ENCODE data around the gene TMEM200A.
A peak's percentile ranks its signal among the peaks of the same experiment; 100 is the strongest.
"Not testable (repeated sequence)": the region's sequence is repeated elsewhere in the genome, so short reads cannot be mapped to it uniquely, and the experiment has no call there.

Gene TMEM200A

DNA sequence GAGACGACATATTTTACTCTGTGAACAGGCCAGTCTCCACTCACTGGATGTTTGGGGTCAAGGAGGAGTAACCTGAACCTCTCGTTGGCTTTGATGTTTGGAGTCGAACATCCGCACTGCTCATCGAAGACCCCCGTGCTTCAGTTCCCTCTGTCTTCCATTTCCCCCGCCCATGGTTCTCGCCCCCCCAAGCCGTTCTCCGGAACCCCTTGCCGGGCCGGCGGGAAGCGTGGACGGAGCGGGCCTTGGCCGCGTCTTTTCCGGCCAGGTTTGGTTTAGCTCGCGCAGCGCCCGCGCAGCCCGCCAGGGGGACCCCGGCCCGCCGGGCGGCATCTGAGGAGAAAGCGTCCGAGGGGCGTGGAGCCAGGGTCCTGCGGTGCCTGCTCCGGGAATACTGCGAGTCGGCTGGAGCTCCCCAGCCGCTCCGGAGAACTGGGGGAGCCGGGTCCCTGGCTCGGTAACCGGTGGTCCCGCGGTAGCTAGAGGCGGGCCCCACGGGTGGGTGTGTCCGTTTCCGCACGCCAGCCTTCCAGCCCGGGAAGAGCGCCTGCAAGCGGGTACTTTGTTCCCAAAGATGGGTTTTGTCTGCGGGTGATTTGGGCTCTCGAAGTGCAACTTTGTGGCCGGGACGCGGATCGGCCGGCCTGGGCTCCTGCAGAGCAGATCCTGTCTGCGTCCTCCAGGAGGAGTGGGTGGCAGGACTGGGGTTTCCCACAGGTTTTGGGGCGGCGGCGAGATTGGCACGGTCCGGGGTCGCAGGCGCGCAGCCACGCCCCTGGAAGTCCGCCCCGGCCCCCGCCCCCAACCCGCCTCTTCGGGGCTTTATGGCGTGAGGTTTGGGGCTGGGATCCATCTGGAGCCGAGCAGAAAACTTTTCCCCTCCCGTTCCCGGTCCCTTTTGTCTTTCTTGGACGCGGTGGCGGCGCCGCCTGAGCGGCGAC lies at the start of gene TMEM200A:
TSS of gene TMEM200A (plus strand) at position 852 of the 941 bp plus-strand sequence. CDS start 74,406 bp downstream, outside the sequence.
- DNase-seq (ENCODE audit: low read depth): no peak

DNA sequence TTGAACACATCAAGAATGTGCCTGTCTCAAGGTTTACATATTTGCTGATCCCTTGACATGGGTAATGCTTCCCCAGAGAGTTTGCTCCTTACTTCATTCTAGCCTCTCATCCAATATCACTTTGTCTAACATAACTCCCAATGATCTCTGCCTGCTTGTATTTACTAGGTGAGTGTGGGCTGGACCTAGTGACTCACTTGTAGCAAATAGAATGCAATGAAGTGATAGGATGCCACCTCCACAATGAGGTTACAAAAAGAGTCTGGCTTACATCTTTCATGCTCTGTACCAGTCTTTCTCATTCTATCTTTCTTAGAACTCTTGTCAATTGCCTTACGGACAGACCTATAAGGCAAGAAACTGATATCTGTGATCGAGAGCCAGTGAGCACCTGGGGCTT lies 44.9 kb upstream of the TMEM200A start:
- DNase-seq (ENCODE audit: low read depth): no peak

DNA sequence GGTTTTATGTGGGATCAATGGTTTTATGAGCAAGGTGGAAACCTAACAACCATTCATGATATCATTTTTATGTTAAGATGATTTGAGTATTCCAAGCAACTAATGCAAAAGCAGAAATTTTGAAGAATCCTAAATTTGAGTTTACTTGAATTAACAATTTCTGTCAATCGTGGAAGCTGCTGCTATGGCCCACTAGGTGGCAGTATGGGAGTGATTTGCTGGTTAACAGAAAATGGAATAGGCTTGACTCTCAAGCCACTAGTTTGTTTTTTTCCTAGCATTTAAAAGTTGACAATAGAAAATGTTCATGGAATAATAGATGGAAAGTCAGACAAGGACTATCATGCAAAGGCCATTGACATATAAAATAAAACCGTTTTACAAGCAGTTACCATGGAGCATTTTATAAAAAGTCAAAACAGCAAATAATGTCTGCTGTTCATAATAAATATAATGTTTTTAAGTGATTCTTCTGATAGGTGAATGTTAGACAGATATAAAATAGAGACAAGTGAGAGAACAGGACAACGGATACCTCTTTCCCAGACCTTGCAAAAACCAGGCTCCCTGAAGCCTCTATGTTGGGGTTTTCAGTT lies 43.0 kb upstream of the TMEM200A start:
- peak; percentile 40 for DNase-seq (ENCODE audit: low read depth)

DNA sequence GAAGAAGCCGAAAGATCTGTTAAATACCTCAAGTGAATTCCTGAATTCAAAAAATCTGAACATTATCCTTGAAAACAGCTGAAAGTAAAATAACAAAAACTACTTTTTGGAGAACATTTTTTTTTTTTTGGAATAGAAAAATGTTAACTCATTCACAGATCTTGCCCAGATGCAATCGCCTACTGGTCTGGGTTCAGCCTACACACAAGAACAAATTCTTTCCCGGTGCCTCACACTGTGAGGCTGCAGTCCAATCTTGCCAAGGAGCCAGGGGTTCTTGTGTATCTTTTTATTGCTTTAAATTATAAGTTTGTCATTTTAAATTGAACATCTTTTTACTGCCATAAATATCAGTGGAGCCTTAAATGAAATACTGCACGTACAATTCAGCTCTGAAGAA lies 41.2 kb upstream of the TMEM200A start:
- DNase-seq (ENCODE audit: low read depth): no peak

GRCh38 chr6:130326496-130326895 lies 39.3 kb upstream of the TMEM200A start:
- no peak for DNase-seq (ENCODE audit: low read depth)

DNA sequence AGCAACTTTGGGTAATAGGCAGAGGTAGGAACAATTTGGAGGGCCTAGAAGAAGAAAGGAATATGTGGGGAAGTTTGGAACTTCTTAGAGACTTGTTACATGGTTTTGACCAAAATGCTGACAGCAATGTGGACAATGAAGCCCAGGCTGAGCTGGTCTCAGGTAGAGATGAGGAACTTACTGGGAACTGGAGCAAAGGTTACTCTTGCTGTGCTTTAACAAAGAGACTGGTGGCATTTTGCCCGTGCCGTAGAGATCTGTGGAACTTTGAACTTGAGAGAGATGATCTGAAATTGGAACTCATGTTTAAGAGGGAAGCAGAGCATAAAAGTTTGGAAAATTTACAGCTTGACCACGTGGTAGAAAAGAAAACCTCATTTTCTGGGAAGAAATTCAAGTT lies 28.3 kb upstream of the TMEM200A start:
- no peak for DNase-seq (ENCODE audit: low read depth)

DNA sequence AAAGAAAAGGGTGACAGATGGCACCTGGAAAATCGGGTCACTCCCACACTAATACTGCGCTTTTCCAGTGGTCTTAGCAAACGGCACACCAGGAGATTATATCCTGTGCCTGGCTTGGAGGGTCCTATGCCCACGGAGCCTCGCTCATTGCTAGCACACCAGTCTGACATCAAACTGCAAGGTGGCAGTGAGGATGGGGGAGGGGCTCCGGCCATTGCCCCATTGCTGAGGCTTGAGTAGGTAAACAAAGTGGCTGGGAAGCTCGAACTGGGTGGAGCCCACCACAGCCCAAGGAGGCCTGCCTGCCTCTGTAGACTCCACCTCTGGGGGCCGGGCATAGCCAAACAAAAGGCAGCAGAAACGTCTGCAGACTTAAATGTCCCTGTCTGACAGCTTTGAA lies 19.5 kb upstream of the TMEM200A start:
- not testable (repeated sequence) for DNase-seq (ENCODE audit: low read depth)

GRCh38 chr6:130354322-130354721 lies 11.5 kb upstream of the TMEM200A start:
- DNase-seq (ENCODE audit: low read depth): no peak

DNA sequence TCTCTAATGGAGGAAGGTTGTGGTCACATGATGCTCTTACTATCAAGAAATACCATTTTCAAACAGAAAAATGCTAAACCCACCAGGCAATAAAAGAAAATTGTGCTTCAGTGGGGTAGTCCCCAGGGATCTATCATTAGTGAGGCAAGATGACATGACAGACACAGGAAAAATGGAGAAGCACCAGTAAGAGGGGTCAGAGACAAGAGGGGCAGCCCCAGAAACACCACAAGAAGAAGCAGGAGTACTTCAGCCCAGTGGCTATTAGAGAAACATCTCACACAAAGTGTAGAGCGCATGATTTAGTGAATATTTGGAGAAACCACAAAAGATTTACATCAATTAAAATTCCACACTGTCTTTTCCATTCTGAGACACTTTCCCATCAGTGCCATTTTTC lies 10.2 kb upstream of the TMEM200A start:
- DNase-seq (ENCODE audit: low read depth): no peak

DNA sequence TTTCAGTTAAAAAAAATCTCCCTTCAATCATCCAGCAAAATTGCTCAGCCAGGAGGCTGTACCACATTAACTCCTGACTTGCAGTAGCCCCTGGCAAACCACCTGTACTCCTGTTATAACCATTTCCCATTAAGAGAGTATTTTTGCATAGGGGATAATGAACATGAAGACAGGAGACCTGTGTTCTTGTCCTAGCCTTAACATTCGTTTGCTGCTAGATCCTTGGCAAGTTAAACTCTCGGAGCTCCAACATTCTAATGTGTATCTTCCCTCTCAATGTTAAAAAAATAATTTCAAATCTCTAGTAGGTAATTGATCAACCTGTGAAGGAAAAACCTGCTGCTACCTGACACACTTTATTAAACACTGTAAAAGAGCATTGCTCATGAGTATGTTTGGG lies 8.4 kb upstream of the TMEM200A start:
- DNase-seq (ENCODE audit: low read depth): no peak

GRCh38 chr6:130359736-130360135 lies 6.1 kb upstream of the TMEM200A start:
- DNase-seq (ENCODE audit: low read depth): no peak

GRCh38 chr6:130362128-130362527 lies 3.7 kb upstream of the TMEM200A start:
- DNase-seq (ENCODE audit: low read depth): no peak

GRCh38 chr6:130364224-130364780 lies 1.5 kb upstream of the TMEM200A start:
- no peak for DNase-seq (ENCODE audit: low read depth)

DNA sequence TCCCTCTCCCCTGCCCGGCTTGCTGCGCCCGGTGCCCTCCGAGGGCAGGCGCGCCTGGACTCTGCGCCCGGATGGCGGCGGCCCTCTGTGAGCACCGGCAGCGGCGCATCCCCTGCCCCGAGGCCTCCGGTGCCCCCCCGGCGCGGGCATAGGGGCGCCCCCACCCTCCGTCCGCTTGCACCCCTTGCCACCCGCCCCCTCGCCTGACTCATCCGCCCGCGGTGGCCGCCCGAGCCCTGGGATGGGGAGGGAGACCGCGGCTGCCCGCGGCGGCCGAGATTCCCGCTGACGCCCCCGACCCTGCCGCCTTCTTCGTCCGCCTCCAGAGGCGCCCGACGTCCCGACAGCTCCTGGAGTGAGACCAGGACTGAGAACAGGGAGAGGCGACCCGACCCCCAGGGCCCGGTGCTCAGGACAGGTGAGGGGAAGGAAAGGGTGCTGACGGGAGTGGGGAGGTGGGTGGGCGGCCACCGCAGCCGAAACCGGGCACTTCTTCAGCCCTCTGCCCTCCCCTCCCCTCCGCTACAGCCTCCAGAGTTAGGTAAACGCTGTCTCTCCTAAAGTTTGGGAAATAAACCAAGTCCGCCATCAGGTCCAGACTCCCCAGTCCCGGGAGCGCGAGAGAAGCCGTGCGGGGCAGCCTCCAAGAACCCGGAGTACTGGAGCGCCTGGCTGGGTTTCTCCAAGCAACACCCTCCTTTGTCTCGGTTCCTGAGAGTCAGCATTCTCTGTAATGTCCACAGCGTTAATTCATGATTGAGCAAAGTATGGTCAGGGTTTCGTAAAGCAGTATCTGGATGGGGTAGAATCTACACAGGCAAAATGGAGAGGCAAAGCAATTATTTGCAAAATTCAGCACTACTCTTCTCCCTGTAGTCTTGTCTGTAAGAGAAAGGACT lies 539 bp downstream of the TMEM200A start:
- no peak for DNase-seq (ENCODE audit: low read depth)

DNA sequence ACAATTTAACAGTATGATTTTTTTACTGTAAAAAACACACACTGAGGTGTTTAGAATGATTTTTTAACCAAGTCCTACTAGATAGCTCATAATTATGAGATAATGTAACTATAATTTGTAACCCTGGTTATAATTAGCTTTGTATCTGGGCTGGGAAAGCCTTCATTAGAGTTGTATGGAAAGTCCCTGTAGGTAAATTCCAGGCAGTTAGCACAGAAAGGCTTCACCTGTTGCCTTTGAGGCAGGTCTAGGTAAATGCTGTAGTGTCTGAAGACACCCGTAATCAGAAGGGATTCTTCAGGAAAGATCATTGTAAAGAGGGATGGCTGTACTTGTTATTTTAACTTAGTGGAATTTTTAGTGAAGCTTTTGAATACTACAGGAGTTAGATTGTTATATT lies 1.9 kb downstream of the TMEM200A start:
- DNase-seq (ENCODE audit: low read depth): no peak

DNA sequence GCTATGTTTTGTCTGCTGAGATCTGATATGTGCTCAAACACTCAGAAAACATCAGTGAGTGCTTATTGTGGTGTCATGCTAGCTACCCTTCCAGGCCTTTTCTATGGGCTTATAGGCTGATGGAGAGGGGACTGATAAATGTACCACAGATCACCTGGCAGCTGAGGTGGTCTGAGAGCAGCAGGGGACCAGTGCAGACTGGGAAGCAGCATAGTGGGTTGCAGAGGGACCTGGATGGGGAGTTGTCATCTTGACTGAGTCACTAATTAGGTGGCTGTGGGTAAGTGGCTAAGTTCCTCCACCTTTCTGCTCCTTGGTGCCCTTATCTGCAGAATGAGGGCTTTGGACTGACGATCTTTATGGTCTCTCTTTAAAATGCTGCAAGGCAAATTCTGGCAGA lies 2.8 kb downstream of the TMEM200A start:
- DNase-seq (ENCODE audit: low read depth): no peak

DNA sequence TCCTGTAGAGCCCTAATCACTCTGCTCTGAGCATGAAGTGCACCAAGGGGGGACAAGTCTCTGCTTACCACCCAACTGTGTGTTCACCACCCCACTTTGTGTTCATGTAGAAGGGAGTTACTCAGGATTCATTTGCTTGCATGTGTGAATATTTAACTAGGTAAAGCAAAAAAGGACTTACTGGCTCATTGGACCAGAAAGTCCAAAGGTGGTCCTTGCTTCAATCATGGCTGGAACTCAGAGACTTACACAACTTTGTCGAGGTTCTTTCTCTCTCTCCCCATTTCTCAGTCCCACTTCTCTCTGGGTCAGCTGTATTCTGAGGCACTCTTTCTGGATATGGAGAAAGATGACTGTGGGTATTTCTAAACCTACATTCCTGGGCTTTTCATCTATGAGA lies 4.0 kb downstream of the TMEM200A start:
- DNase-seq (ENCODE audit: low read depth): no peak

- no peak for DNase-seq (ENCODE audit: low read depth)
Measured at GRCh38 chr6:130371921-130372420, 6.2 kb downstream of the TMEM200A start.

DNA sequence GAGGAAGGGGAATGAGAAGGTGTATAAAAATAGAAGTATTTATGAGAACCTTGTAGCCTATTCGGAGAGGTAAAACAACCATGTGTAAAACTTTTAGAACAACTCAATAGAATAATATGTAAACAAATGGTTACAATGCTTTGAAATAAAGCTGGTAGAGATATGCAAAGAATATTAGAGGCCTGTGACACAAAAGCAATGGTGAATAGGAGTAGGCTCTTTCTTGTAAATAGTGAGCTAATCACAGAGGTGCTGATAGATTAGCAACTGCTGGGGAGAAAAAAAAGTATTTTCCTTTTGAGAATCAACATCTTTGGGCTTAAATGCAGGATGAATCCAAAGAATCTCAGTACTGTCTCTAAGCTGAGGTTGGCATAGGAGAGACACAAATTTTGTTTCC lies 7.0 kb downstream of the TMEM200A start:
- DNase-seq (ENCODE audit: low read depth): no peak

DNA sequence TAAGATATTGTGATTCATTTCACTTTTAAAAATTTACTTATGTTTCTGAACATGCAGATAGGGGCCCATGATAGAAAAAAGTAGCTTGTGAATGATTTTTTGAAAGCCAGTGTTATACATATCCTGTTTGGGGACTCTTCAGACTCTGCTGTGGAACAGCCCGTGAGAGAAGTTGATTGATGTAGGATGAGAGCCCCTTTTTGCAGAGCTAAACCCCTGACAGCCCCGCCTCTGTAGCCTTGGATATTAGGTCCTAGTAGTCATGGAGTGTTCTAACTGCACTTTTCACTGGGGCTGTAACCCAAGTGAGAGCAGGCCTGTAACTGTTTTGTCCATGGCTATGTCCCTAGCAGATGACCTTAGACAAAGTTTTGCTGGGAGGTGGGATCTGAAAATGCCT lies 8.2 kb downstream of the TMEM200A start:
- DNase-seq (ENCODE audit: low read depth): no peak

GRCh38 chr6:130376936-130377335 lies 11.1 kb downstream of the TMEM200A start:
- no peak for DNase-seq (ENCODE audit: low read depth)

DNA sequence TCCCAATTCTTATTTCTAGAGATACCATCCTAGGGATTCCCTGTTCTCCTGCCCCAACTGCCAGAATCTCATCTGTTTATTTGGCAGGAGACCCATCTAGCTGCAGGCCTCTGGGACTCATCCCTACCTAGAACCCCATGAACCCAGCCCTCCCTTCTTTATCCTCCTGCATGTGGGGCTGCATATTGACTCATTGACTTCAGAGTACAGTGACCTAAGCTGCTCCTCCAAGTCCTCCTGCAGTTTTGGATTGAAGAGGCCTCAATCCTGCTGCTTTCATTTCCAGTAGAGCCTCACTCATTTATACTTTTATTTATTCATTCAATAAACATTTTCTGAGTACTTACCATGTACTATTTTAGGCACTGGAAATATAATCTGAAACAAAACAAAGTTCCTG lies 11.6 kb downstream of the TMEM200A start:
- no peak for DNase-seq (ENCODE audit: low read depth)
